Mucosa of gallbladder (tissue), 1 donor: ENCODE data around the gene ZPBP2. TPM values are rescaled to one million over a fixed set of nuclear protein-coding genes. Genes with fewer than 3 reads are reported as not detected.
"Not testable (repeated sequence)": the region's sequence is repeated elsewhere in the genome, so short reads cannot be mapped to it uniquely, and the experiment has no call there.

Experiments used
- DNase-seq: peaks from one replicate; pipeline ENCODE4 v3.0.0-alpha.2; 2020; ENCODE audit warnings: low spot score
- total RNA-seq: library from RNA; stranded (reverse); gene quantifications from one replicate; pipeline ENCODE4 v1.2.1, GENCODE V29; 2021
- donor health status: DM: no; HTN: no; CAD: no.

Gene ZPBP2, protein sequence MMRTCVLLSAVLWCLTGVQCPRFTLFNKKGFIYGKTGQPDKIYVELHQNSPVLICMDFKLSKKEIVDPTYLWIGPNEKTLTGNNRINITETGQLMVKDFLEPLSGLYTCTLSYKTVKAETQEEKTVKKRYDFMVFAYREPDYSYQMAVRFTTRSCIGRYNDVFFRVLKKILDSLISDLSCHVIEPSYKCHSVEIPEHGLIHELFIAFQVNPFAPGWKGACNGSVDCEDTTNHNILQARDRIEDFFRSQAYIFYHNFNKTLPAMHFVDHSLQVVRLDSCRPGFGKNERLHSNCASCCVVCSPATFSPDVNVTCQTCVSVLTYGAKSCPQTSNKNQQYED
- total RNA-seq: not detected

DNA sequence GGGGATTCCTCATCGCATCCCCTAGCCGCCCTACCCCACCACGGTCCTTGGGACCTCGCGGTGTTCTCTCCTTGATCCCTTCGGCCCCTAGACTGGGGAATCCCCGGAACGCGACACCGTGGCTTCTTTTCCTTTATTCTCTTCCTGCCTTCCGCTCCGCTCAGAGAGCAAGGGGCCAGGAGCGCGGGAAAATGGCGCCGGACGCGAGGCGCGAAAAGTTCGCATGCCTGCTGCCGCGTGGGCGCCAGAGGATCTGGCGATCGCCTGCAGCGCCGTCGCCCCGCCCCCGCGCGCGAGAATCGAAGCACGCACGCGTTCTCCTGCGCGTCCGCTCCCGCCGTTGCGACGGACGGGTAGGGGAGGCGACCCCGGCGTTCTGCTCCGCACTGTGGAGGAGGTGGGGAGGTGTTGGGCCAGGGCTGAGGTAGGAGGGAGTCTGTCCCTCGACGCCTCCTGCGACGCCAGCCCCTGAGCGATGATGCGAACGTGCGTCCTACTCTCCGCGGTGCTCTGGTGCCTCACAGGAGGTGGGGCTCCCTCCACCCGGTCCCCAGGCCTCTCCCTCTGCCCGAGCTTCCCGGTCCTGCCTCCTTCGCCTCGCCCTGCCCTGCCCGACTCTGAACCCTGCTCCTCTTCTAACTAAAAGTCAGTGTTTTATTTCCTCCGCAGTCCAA, at the start of gene ZPBP2:
Gene ZPBP2, plus strand, starts transcription at position 323 of the 674 bp plus-strand sequence. Its CDS starts 153 bp downstream, at position 476.
- no peak for DNase-seq

DNA sequence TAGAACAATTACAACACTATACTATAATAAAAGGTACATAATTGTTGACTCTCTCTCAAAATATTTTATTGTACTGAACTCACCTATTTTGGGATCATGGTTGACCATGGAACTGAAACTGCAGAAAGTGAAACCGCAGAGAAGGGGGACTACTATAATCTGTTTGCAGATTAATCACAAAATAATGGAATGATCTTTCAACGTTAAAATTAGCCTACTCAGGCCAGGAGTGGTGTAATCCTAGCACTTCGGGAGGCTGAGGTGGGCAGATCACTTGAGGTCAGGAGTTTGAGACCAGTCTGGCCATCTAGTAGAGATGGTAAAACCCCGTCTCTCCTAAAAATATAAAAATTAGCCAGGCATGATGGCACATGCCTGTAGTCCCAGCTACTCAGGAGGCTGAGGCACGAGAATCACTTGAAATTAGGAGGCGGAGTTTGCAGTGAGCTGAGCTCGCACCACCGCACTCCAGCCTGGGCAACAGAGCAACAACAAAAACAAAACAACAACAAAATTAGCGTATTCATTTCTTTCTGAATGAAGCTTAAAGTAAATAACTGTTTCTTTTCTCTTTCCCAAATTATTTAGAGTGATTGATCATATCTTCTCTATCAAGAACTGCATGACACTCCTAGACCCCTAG, 49.5 kb upstream of the ZPBP2 start:
- no peak for DNase-seq

DNA sequence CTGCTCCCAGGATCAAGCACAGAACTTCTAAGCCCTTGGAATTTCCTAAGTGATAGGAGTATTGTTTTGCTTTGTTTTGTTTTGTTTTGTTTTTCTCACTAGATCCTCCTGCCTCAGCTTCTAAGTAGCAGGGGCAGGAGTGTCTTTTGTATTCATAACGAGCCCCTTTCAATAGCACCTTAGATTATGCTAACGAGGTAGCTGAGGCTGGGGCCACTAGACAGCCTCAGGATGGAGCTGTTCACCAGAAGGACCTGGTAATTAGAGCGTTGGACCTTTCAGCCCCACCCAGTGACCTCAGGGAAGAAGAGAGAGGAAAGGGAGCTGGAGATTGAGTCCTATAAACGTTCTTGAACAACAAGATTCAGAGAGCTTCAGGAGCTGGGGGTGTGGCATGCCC, 47.5 kb upstream of the ZPBP2 start:
- DNase-seq: no peak

DNA sequence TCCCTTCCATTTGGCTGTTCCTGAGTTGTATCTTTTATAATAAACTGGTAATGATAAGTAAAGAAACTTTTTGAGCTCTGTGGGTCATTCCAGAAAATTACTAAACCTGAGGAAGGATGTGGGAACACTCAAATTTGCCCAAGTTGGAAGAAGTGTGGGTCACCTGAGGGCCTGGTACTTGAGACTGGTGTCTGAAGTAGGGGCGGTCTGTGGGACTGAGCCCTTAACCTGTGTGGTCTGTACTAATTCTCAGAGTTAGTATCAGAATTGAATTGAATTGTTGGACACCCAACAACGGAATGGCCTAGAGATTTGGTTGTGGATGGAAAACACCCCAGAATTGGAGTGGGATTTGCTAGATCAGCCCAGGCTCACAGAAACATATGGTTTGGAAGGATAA, 47.0 kb upstream of the ZPBP2 start:
- DNase-seq: no peak

DNA sequence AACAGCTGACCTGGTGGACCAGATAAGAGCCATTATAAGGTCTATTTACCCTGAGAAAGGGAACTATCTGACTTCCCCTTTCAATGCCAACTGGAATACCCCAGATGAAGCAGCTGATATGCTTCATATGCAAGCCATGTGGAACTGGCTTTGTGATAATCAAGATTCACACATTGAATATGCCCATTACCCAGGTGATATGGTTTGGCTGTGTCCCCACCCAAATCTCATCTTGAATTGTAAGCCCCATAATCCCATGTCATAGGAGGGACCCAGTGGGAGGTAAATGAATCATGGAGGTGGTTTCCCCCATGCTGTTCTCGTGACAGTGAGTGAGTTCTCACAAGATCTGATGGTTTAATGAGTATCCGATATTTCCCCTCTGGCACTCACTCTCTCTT, 46.0 kb upstream of the ZPBP2 start:
- no peak for DNase-seq

DNA sequence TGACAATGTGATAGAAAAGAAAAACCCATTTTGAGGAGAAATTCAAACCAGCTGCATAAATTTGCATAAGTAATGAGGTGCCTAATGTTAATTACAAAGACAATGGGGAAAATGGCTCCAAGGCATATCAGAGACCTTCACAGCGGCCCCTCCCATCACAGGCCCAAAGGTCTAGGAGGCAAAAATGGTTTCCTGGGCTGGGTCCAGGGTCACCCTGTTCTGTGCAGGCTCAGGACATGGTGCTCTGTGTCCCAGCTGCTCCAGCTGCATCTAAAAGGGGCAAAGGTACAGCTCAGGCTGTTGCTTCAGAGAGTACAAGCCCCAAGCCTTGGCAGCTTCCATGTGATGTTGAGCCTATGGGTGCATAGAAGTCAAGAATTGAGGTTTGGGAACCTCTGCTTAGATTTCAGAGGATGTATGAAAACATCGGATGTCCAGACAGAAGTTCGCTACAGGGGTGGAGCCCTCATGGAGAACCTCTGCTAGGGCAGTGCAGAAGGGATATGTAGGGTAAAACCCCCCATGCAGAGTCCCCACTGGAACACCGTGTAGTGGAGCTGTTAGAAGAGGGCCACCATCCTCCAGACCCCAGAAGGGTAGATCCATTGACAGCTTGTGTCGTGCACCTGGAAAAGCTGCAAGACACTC, 44.5 kb upstream of the ZPBP2 start:
- DNase-seq: no peak

DNA sequence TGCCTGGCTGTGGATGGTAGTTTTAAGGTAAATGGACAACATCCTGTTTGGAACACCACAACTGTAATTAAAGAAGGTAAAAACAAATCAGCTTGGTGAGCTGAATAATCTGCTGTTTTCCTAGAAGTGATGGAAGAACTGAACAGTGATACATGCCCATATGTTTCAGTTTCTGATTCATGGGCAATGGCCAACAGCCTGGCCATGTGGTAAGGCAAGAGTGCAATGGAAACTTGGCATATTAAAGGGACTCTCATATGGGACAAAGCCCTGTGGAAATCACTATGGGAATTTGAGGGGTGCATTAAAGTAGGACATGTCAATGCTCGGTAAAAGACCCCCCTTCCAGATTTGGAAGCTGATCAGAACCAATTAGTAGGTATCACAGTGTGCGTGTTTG, 41.7 kb upstream of the ZPBP2 start:
- no peak for DNase-seq

DNA sequence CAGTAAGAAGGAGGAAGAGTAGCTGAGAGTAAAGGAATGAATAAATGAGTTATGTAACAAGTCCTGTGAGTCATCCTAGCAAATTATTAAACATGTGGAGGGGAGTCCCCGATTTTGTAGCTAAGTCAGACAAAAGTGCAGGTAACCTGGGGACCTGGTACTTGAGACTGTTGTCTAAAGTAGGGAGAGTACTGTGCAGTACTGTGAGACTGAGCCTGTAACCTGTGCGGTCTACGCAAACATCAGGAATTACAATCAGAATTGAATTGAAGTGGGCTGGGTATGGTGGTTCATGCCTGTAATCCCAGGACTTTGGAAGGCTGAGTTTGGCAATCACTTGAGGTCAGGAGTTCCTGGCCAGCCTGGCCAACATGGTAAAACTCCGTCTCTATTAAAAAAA, 39.6 kb upstream of the ZPBP2 start:
- no peak for DNase-seq

DNA sequence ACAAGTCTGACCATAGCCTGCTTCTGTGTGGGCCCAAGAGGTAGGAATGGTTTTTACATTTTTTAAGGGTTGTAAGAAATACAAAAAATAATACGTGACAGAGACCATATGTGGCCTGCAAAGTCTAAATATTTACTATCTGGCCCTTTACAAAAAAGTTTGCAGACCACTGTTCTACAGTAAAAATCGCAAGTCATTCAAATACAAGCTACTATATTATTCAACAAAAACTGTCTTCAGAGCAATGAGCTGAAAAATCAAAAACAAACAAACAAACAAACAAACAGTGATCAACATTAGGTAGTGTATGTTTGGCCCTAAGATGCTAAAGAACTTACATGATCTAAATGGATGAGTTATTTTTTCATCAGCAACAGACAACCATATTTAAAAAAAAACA, 36.4 kb upstream of the ZPBP2 start:
- no peak for DNase-seq

DNA sequence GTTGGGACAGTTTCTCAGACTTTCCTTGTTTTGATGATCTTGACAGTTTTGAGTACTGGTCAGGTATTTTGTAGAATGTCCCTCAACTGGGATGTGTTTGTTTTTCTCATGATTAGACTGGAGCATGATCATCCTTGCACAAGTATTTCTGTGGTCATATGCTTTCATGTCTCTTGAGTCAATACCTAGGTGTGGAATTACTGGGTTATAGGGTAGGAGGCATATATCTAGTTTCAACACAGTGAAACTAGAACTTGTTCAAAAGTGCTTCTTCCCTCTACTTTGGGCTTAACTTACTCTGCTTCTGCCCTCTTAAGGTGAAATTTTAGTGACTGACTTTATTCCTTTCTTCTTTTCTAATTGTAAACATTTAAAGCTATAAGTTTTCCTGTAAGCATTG, 34.0 kb upstream of the ZPBP2 start:
- DNase-seq: no peak

DNA sequence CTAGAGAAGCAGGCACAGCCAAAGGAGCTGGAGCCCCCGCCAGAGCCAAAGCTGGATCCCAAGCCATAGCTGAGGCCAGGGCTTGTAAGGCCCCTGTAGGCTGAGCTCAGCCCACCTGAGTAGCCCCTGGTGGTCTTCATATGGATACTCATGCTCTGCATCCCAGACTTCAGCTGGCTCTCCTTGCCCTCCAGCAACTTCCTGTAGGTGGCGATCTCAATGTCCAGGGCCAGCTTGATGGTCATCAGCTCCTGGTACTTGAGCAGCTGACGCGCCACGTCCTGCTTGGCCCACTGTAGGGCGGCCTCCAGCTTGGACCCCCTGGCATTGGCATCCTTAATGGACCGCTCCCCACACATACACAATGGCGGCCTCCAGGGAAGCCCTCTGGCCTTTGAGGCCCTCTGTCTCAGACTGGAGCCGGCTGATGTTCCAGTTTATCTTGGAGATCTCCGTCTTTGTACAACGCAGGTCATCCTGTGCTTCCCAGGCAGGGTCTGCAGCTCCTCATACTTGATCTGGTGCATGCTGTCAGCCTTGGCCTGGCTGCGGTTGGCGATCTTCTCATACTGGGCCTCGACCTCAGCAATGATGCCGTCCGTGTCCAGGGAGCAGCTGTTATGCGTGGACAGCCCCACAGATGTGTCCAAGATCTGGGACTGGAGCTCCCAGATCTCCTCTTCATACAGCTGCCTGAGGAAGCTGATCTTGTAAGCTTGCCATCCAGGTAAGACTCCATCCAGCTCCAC, 32.8 kb upstream of the ZPBP2 start:
- DNase-seq: no peak

DNA sequence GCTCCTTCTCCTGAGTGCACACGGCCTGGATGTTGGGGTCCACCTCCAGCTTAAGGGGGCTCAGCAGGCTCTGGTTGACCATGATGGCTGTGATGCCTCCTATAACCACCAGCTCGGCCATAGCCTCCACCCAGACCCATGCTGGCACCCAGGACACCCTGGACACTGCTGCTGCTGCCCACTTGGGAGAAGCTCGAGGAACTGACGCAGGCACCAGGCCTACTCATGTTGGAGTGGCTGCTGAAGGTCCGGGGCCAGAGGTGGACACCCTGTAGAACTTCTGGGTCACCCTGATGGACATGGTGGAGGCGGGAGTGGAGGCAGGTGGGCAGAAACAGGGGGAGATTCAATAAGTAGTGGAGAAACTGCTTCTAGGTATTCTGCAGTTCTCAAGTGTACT, 31.9 kb upstream of the ZPBP2 start:
- DNase-seq: no peak

DNA sequence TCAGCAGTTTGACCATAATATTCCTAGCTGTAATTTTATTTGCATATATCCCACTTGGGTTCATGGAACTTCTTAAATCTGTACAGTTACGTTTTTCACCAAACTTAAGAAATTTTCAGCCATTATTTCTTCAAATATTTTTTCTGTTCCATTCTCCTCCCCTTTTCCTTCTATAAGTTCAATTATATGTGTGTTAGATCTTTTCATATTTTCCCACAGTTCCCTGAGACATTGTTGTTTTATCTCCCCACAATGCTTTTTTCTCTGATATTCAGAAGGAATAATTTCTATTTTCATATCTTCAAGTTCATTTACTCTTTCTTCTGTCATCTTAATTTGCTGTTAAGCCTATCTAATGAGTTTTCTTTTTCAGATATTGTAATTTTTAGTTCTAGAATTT, 29.9 kb upstream of the ZPBP2 start:
- no peak for DNase-seq

DNA sequence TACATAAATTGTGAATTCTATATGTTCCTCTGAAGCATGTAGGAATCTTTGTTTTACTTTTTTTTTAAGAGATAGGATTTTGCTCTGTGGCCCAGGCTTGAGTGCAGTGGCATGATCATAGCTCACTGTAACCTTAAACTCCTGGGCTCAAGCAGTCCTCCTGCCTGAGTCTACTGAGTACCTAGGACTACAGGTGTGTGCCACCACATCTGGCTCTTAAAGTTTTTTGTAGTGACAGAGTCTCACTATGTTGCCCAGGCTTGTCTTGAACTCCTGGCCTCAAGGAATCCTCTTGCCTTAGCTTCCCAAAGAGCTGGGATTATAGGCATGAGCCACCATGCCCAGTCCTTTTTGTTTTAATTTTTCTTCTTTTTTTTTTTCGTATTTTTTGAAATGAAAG, 29.2 kb upstream of the ZPBP2 start:
- DNase-seq: no peak

DNA sequence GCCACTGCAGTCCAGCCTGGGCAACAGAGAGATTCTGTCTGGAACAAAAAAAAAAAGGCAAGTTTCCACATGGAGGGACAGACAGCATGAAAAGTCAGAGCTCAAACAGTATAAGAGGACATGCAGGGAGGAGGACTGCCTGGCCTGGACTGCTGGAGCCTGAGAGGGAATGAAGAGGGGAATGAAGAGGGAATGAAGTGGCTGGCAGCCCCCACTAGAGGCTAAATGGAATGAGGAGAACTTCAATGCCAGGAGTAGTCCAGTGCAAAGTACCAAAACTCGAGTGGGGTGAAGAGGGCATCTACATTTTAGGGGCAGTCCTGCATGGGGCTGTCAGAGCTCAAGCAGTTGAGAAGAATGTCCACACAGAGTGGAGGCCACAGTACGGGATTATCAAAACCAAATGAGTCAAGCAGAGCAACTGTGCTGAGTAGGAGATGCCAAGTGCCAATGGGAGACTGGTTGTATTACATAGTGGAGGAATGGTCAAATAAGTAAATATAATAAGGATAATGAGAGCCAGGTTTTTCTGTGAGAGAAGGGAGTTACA, 26.8 kb upstream of the ZPBP2 start:
- no peak for DNase-seq

DNA sequence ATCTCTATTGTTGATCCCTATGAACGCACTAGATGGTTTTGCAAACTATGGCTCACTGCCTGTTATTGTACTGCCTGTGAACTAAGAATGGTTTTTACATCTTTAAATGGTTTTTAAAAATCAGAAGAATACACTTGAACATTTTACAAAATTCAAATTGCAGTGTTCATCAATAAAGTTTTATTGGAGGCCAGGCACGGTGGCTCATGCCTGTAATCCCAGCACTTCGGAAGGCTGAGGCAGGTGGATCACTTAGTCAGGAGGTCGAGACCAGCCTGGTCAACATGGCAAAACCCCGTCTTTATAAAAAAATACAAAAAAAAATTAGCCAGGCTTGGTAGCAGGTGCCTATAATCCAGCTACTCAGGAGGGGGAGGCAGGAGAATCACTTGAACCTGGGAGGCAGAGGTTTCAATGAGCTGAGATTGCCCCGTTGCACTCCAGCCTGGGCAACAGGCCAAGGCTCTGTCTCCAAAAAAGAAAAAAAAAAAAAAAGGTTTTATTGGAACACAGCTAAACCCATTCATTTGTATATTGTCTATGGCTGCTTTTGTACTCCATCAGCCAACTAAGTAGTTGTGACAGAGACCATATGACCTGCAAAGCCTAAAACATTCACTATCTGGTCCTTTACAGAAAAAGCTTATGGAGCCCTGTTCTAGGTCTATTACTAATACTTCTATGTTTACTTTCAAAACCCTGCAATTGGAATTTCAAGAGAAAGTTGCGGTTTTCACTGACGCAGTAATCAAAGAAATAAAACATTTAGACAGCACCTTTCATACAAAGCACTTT, 22.8 kb upstream of the ZPBP2 start:
- no peak for DNase-seq

DNA sequence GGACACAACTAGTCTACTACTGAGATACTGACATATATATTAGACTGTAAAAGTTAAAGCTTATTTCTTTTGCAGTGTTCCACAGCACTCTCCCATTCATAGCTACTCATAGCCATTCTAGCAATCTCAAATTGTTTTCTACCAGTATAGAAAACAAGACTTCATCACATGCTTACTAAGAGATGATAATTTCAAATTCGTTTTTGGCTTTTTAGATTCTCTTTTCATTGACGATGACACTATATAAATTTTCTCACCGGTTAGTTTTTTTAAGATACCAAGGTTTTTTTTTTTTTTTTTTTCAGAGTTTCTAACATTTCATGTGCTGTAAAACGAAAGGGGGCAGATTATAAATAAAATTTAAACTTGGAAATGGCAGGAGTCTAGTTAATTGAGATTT, 21.8 kb upstream of the ZPBP2 start:
- DNase-seq: no peak

DNA sequence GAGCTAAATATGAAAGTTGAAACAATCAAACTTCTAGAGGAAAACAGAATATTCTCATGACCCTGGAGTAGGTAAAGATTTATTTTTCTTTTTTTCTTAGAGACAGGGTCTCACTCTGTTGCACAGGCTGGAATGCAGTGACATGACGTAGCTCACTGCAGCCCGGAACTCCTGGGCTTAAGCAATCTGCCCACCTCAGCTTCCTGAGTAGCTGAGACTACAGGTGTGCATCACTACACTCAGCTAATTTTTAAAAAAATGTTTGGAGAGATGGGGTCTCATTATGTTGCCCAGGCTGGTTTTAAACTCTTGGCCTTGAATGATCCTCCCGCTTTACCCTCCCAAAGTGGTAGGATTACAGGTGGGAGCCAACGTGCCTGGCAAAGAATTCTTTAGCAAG, 19.4 kb upstream of the ZPBP2 start:
- DNase-seq: no peak

DNA sequence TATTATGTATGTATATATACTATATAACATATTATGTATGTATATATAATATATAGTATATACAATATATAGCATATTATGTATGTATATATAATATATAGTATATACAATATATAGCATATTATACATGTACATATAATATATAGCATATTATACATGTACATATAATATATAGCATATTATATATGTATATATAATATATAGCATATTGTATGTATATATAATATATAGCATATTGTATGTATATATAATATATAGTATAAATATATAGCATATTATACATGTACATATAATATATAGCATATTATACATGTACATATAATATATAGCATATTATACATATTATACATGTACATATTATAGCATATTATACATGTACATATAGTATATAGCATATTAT, 17.8 kb upstream of the ZPBP2 start:
- not testable (repeated sequence) for DNase-seq

DNA sequence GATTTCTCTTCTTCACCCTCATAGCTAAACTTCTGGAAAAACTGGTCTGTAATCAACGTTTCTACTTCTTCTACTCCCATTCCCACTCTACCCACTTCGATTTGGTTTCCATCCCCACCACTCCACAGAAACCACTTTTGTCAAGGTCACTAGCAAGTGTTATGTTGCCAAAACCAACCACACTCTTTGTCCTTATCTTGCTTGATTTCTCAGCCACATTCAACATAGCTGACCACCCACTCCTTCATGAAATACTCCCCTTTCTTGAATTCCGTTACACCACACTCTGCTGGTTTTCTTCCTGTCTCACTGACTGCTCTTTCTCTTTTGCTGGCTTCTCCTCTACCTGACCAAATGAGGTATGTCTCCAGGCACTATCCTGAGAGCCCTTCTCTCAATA, 15.8 kb upstream of the ZPBP2 start:
- DNase-seq: no peak

DNA sequence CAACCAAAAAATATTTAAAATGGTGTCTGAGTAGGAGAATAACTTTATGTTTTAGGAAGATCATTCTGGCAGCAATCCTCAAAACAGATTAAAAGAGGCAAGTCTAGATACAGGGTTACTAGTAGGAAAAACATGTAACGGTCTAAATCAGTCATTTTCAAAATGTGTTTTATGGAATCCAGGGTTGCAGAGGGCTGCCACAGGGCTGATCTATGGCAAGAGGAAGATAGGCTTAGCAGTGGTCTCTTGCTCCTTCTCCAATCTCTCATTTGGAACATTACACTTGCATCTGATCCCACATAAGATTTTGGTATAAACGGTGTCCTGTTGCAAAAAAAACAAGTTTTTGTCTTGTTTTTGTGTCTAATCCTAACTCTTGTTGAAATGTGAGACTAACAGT, 13.1 kb upstream of the ZPBP2 start:
- no peak for DNase-seq
